NCI-H146 (cell line): ENCODE data around the gene ARL6IP6.
A peak's percentile ranks its signal among the peaks of the same experiment; 100 is the strongest.

Experiments
- DNase-seq: peaks from one replicate; lab custom pipeline; 2025; lab: John Stamatoyannopoulos, UW

Gene ARL6IP6

DNA sequence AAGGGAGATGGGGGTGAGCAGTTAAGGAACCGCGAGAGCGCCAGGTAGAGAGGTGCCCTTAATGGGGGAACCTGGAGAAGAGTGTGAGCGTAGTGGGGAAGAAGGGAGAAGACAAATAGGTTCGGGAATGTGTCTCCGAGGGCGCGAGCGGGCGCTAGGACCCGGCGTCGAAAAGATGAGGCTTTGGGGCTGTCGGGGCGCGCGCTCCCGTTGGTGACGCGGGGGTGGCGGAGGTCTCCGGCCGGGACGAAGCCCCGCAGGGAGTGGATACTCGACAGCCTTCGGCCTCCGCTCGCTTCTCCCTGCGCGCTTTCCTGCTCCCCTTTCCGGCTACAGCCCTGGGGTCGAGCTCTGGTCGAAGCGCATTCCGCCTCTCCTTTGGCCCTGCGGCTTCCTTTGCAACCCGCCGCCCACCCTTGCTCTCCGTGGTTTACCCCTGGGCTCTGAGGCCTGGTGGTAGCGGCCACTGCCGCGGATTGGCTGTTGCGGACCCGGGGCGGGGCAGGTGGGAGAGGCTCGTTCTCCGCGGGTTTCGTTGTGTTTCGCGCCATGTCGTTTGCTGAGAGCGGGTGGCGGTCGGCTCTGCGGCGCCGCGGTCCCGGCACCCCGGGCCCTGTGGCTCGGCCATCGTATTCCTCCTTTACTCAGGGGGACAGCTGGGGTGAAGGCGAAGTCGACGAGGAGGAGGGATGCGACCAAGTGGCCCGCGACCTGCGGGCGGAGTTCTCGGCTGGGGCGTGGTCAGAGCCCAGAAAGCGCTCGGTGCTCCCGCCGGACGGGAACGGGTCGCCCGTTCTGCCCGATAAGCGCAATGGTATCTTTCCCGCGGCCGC lies at the start of gene ARL6IP6:
TSS of gene ARL6IP6 (plus strand) at position 545 of the 833 bp plus-strand sequence. CDS start at position 550, 5 bp downstream.
- peak; percentile 90 for DNase-seq

DNA sequence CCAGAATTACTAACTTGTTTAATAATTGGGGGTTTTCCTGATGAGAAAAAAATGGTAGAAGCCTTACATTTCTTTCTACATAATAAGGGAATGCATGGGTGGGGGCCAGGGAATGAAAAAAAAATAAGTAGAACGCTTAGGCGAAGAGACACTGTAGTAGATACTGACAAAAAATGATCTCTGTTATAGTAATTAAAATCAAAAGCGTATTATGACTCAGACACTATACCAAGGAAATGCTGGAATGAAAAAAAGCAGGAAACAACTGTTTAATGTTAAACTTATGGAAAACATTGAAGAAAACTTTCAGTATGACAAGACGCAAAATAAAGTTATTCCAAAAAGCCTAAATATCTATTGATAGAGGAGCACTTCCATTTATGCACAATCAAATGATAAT lies 44.1 kb upstream of the ARL6IP6 start:
- DNase-seq = no peak

DNA sequence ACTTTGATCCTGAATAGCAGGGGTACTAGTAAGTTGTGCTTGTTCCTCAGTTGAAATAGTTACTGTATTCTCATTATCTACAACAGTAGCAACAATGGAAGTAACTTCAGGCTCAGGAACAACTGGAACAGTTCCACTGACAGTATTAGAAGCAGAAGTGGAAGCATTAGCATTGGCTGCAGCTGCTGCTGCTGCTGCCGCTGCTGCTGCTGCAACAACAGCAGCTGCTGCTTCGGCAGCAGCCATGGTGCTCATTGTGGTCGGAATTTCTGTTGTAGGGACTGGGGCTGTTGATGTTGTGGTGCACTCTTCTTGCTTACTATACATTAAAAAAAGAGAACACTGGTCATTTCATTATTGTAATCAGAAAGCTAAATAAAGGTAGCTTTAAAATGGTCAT lies 42.0 kb upstream of the ARL6IP6 start:
- DNase-seq = no peak

DNA sequence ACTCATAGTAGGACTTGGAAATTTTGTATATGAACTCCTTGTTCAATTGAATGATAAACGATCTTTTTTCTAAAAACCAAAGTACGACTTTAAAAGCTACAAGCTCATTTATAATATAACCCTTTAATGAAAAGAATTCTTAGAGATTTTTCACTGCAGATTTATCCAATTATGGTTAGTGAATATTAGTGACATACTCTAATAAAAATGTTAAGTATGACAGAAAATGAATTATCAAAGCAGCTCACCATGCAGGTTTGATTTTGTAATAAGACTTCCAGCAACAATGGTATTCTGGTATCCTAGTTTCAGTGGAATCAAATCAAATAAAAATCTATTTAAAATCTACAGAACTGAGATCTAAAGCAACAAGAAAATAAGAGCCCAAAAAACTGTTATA lies 39.6 kb upstream of the ARL6IP6 start:
- no peak for DNase-seq

DNA sequence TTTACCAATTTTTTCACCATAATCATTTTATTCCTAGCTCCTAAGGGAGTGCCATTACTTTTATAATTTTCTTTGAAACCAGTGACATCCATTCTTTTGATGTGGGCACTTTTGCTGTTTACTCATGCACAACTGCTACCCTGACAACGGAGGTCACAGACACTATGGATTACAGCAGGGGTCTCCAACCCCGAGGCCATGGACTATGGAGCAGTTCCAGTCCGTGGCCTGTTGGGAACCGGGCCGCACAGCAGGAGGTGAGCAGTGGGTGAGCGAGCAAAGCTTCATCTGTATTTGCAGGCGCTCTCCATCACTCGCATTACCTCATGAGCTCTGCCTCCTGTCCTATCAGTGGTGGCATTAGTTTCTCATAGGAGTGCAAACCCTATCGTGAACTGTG lies 35.8 kb upstream of the ARL6IP6 start:
- DNase-seq = peak; percentile 83

DNA sequence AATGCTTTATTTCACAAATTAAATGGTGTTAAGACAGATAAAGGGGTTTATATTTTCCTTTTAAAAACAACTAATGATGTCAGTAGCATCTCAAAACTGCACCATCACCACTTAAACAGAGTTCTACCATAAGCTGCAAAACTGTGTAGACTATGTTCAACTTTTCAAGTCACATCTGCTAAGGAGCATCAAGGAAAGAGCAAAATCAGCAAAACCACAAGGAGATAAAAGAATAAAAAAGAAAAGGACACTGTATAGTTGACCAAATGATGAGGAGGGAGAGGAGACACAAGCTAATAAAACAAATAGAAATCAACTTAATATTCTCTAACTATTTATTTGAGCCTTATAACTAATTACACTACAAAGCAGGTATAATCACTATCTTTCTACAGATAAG lies 35.0 kb upstream of the ARL6IP6 start:
- DNase-seq = no peak

DNA sequence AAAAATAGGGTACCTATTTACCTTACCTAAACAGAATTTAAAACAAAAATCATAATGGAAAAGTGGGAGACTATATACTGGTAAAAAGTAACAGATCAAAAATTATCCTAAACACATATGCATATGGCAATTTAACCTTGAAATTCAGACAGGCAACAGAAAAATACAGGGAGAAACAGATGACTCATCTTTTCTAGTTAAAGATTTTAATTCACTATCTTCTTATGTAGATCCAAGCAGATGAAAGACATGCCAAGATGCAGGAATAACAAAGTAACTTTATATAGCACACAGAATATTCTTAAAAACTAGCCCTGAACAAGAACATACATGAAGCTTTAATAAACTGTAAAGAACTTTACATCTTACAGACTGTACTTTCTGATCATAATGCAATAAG lies 32.1 kb upstream of the ARL6IP6 start:
- DNase-seq = no peak

DNA sequence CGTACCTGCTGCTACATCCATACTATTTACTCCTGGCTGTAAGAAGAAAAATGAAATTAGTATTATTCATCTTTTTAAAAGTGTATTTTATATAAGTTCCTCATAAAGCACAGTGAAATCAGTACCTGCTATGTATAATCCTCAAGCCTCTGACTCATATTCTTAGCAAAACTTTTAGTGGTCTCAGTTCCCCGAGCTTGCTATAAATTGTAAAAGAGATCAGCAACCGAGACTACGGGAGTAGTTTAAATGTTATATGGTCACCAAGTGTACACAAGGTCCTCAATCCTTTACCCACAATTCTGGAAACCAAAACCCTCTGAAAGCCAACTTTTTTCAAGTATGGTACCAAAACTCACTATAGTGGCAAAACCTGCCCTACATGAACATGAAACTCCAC lies 25.4 kb upstream of the ARL6IP6 start:
- DNase-seq = no peak

DNA sequence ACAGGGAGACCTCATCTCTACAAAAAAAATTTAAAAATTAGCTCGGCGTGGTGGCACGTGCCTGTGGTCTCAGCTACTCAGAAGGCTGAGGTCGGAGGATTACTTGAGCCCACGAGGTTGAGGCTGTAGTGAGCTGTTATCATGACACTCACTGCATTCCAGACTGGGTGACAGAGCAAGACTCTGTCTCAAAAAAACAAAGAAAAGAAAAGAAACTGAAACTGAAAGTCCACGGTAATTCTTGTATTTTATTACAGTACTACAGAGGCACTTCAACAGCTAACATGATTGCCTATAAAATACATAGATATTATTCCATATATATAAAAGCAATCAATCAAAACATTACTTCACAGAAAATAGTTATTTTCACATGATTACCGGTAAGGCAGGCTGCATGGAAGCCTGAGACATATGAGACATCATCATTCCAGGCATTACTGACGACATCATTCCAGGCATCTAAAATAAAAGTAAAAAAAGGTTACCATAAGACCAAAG lies 24.2 kb upstream of the ARL6IP6 start:
- no peak for DNase-seq

DNA sequence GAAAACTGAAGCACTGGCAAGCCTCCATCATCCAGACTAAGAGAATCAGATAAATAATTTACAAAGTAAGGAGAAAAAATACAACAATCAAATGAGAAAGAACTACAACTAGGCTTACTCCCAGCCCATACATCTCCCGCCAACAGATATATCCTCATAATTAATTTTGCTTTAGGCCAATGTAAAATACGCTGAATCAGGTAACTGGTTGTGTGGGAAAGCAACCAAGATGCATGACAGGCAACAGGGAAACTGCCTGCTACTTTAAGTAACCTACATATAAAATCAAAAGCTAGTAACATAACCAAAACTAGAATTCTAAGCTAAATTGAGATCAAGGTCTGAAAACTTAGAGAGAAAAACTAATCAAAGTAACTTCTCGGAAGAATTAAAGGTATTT lies 22.7 kb upstream of the ARL6IP6 start:
- no peak for DNase-seq

DNA sequence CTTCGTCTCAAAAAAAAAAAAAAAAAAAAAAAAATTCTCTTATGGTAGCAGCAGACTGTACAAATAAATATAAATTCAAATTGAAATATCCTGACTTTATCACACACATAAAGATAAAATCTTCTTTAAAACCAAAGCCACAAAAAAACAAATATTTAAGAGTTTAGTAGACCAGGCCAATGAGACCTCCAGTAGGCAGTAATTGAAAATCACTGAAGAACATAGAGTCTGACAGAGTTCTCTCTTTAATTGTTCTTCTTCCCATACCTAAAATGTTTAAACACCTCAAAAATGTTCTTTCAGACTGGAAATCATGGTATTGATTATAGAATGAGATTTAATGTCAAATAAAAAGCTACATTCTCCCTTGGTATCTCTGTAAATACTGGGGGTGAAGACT lies 21.9 kb upstream of the ARL6IP6 start:
- DNase-seq = no peak

DNA sequence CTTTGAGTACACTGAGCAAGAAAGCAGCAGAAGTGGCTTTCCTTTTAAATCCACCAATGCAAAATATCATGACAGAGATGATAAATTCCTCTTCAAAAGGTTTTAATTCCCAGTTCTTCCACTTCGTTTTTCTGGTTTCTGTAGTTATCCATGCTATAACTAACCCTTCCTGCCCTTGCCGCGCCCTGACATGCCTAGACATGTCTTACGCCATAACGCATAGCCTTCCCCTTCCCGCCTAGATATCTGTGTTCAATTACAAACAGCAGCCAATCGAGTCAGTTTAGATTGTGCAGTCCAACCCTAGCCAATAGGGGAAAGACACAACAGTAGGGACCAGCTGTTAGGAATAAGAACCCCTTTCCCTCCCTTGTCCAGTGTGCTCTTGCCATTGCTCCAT lies 17.2 kb upstream of the ARL6IP6 start:
- DNase-seq = no peak

DNA sequence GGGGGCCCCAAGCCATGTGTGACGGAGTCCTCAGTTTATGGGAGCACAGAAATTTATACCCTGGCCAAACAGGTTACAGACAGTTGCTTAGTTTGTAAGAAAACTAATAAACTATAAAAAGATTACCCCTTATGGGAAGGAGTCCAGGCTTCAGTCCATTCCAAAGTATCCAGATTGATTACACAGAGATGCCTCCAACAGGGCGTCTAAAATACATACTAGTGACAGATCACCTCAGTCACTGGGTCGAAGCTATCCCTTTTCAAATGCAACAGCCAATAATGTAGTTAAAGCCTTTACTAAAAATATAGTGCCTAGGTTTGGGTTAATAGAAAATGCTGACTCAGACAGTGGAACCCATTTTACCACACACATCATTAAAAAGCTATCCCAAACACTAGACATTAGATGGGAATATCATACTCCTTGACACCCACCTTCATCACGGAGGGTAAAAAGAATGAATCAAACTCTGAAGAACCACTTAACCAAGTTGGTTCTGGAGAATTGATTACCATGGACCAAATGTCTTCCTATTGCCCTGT lies 11.9 kb upstream of the ARL6IP6 start:
- no peak for DNase-seq

DNA sequence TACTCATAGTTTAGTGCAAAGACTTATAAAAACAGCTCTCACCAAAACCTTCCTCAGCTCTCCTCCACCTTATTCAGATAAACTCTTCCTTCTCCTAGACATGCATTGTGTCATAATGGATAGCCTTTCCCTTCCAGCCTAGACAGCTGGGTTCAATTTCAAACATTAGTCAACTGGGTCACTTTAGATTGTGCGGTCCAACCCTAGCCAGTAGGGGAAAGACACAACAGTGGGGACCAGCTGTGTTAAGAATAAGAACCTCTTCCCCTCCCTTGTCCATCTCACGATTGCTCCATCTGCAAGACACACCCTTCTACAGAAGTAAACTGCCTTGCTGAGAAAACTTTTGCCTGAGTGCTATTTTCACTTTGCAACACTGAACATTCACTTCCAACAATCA lies 9.7 kb upstream of the ARL6IP6 start:
- no peak for DNase-seq

DNA sequence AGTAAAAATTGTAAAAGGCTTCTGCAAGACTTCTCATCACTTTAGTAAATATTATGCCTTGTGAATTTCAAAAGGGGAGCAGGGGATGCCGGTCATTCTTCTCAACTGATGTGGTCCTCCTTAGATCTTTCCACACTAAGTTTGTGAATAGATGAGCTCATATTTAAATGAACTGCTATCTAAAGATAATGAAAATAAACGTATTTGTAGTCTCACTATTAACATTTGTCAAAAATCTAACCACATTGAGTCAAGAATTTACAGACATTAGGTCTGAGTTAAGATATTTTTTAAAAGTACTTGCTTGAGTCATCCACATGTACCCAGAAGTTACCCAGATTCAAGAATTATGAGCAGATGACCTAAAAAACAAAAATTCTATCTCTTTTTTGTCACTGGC lies 7.7 kb upstream of the ARL6IP6 start:
- no peak for DNase-seq

DNA sequence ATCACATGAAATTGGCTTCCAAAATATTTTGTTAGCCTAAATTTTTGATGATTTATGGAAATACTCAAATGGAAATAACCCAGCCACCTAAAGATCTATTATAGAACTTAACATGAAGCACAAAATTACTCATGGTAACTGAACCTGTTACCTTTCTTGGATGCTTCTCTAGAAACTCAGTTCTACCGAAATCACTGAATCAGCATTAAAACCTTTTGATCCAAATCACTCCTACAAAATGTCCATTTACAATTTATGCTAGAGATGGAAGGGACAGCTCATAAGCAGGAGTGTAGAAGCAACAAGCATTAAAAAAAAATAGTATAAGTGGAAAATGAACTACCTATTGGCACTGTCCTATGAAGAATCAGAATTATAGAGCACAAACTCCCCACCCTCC lies 3.3 kb upstream of the ARL6IP6 start:
- no peak for DNase-seq

DNA sequence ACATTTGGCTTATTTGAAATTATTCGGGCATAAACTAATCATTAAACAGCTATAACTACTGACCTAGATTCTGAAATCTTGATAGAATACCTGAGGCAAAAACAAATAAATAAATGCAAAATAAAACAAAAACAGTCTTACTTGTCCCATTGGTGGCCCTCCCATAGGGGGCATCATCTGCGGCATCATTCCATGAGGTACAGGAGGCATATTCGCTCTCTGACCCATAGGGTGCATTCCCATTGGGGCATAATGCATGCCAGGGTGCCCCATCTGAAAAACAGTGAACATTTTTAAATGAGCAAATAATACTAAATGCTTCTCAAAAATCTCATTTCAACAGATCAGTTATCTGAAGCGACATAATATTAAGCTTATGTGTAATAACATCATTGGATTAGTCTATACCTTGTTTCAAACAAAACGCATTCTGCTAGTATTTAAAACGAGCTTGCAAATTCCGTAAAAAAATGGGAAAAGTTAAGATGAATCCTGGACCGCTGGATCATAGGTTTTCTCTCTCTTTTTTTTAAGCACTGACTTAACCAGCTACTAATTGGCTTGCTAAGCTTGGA lies 2.5 kb upstream of the ARL6IP6 start:
- no peak for DNase-seq

DNA sequence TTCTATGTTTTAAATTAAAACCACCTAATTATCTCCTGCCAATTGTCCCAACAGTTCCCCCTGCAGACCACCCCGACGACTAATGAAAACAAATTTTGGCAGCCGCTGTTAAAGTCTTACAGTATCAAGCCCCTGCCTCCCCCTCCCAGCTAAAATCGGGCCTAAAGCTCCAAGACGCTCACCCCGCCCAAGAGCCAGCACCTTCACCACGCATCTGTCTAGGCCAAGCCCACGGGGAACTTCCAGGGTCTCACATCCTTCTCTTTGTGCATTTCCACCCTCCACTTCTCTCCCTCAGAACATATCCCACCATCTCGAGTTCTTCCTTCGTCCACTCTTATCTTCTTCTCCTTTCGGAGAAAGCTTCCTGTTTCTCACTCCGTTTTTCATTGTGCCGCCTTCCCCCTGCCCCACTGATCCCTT lies 1.6 kb upstream of the ARL6IP6 start:
- DNase-seq = peak; percentile 28

DNA sequence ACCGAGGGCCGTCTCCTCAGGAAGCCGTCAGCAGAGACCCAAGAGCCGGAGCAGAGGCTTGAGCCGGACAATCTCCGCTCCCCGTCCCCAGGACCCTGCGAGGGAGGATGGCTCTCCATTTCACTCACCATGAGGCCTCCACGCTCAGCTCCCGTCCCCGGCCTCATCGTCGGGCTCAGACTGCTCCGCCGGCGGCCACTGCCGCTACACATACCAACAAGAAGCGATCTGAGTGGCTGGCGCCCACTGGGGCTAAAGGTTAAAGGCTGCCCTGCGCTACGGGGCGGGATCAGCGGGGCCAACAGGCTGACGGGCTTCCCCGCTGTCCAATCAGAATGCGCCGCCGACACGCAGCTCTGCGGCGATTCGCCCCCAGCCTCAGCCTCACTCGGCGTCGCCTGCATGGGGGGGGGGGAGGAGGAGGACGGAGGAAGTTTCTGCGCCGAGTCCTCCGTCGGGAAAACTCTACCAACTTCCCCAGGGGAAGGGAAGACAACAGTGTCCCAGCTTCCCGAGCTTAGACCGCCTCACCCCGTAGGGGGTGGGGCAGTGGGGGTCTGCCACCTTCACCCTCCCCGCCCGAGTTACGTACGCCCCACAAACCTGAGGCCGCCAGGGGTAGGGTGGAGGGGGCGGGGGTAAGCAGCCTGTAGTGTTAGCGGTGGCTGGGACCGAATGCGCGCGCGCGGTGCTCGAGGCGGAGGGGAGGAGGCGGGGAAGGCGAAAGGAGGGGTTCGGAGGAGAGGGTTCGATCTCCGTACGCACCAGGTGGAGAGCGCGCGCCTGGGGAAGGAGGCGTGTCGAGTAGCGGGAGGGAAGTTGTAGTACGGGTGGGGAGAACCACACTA lies 968 bp upstream of the ARL6IP6 start, which contains the start of gene PRPF40A:
TSS of gene PRPF40A (minus strand) at position 234 of the 848 bp plus-strand sequence. CDS start at position 212, 22 bp downstream.
- DNase-seq = peak; percentile 96

DNA sequence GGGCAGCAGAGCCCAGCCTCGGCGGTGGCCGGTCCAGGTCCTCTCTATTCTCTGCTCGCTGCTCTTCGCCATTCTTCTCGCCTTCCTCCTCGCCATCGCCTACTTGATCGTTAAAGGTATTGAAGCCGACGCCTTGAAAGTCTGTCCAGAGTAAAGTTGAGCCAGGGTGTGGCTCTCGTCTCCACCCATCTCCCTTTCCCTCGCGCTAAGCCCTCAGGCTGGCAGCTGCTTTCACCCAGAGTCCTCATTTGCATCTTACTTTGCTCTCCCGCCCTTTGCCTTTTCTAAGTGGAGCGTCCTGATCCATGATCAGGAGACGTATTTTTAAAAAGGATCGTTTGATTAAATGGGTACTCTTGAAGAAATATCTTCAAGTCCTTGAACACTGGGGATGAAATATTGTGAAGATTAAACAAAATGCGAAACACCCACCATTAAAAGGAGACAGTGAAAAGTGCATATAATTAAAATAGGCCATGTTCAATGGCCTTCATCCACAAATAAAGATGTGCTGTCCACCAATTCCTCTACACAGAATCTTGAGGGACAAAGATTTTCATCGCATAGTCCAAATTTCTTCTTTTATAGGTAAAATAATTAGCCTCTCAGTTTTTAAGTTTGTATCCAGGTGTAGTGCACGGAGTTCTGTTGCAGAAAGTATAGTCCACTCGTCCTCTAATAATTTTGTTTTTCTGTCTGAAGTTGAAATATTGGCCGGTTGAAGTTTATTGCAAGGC lies 657 bp downstream of the ARL6IP6 start:
- DNase-seq = peak; percentile 70

DNA sequence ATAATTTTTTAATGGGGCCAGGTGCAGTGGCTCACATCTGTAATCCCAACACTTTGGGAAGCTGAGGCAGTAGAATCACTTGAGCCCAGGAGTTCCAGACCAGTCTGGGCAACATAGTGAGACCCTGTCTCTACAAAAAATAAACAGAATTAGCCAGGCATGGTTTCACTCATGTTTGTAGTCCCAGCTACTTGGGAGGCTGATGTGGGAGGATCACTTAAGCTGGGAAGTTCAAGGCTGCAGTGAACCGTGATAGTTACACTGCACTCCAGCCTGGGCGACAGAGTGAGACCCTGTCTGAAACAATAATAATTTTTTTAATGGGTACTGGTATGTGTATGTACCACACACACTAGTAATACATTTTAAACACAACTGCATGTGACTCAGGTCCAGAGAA lies 2.4 kb downstream of the ARL6IP6 start:
- DNase-seq = no peak
